ENCODE results near the gene SFXN1.

Gene SFXN1

DNA sequence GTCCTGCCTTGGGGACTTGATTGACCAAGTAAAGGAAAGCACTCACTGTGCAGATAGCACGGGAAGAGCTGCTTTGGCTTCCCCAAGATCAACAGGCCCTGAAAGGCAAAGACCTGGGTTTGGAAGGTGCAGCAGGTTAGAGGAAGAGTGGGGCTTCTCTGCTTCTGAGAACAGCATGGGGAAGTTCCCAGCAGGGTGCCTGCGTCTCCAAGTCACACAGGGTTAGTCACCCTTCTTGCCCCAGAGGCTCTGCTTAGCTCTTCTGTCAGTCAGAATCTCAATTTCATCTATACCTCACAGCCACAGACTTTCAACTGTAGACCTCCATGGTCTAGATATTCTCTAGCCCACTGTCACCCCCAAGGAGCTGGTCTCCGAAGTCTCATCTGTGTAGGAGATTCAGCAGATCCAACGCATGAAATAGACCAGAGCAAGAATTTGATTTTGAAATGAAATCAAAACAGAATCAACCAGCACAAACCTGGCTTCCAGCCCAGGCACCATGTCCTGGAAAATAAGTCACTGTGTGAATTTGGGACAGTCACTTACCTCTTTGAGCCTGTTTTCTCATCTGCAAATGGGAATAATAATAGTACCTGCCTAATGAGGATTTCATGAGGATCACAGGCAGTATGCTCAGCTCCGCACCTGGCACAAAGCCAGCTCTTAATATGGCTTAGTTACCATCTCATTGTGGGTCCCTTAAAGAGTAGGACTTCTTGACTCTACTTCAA lies 64.0 kb downstream of the SFXN1 start:
- no peak for DNase-seq

DNA sequence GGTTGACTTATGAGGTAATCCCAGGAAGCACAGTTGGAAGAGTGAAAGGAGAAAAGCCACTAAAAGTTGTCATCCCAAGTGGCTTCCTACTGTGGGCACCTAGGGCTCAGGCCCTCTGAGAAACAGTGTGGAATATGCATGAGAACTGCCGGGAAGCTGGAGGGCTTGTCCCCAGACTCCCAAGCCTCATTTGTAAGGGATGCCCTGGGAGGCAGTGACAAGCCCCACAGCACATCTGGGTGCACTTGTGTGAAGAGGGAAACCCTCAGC lies 64.5 kb downstream of the SFXN1 start:
- no peak for DNase-seq

DNA sequence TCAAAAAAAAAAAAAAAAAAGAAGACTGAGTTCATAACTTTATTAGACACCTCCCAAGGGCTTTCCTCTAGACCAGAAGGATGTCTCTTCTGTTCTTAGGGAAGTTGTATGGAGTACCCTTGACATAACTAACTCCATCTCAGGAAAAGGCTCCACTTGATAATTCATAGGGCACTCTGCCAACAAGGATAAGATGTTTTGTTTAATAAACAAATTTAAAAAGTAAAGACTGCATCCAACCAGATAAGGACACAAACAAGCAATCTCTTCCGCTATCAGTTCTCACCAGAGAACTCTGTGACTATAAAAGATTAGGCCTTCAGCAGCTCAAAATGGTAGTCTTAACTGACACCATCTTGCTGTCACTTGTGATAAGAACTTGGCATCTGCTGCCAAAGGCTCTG lies 65.8 kb downstream of the SFXN1 start:
- DNase-seq, result no peak

DNA sequence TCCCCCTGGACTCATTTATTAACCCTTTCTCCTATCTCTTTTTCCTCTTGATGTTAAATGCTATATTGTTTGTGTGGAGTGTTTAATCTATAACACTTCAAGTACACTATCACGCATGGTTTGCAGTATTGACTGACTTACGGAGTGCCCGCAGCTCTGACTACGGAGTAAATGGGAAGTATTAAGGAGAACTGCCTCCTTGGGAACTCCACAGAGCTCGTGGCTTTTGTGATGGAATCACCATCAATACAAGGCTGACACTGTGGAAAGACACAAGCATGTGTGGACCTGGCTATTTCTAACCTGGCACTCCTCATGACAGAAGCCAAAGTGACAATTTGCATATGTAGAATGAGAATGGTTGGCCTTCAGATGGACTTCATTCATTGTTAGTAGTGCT lies 66.2 kb downstream of the SFXN1 start:
- no peak for DNase-seq

DNA sequence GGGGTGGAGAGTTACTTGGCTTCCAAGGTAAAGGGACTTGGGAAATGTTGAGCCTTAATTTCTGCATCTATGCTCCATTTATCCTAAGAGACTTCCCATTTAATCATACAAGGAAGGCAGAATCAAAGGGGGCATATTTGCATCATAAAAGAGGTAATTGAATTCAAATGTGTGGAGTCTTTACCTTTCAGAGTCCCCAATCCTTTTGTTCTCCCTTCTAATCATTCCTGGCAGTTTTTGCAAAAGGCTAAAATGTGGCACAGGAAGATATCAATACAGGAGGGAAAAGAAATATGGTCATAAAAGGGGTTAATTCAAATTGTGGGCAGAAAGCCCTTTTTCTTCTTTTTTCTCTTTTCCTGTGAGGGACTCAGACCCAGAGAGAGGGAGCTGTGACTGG lies 69.5 kb downstream of the SFXN1 start:
- DNase-seq, result no peak

DNA sequence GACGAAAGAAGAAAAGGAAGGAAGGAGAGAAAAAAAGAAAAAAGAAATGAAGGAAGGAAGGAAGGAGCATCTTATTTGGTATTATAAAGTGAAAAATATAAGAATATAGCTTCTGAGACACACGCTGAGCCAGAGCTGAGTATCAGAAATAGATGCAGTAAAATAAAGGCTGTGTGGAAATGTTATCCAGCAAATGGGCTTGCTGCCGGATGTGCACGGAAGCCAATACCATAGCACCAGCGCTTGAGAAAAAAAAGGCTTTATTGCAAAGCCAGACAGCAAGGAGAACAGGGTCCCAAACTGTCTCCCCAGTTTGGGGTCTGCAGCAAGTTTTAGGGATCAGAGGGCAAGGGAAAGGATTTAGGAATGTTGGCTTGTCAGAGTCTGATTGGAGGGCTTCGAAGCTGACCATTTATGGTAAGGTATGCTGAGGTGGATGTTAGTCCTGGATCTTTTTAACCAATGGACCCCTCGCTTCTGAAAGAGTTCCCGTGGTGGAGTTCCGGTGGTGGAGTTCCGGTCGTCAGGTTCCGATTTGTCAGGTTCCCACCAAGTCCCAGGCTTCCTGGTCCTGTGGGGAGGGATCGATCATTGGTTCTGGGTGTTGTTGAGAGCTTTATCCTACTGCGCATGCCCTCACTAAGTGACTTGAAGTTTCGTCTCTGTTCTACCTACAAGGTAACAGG lies 70.4 kb downstream of the SFXN1 start:
- no peak for DNase-seq

DNA sequence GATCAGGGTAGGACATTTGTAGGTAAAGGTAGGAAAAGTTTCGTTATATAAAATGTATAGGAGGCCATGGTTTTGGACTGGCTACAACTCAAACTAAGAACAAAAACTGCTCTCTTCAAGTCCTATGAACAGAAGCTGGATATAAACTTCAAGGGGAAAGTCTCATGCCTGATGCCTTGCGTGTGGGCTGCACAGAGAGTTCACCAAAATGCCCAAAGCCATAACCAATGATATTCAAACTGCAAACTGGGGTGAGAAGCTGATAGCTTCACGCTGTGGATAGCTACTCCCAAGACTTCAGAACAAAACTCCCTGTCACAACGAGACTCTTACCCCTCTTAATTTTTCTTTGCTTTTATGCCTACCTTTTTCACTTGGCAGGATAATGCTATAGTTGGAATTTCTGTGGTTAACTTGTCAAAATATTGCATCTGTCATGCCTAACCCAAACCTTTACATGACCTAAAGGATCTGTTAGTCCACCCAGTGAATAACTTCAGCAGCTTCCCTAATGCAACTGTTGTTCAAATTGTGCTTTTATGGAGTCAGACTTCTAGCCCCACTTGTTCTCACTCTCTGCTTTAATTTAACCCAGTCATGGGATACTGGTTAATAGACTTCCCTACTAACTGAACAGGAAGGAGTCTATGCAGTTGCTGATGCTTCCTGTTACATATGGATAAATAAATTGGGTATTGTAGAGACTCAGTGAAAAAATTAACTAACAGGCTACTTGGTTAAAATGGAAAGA lies 71.9 kb downstream of the SFXN1 start:
- DNase-seq, result no peak

DNA sequence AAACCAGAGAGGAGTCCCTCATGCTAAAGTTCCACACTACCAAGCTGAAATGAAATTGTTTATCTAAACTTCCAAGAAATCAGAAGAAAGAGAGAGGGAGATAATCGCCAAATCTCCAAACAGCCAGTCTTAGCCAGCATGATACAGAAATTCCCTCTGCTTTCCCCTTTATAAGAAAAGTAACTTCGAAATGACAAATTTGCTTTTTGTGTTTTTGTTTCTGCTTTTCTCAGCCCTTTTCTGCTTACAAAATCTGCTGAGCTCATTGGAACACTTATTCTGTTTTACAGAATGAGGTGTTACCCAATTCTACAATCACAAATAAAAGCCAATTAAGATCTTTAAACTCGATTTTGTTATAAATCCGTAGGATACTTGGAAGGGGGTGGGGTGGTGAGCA lies 72.9 kb downstream of the SFXN1 start:
- no peak for DNase-seq

DNA sequence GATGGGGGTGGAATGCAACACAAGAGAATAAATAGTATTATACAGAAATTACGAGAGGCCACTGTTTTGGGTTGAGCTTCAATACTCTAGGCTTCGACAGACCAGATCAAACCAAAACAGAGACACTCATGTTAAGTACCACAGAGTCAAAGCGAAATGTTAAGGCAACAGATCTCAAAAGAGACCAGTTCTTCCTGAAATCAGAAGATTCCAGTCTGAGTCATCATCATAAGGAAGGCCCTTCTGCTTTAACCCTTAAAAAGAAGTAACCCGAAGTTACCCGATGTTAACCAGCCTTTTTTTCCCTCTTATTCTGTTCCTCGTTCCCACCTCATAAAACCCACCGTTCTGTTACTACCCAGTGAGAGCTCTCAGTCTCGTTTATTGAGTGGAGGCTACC lies 75.9 kb downstream of the SFXN1 start:
- no peak for DNase-seq

DNA sequence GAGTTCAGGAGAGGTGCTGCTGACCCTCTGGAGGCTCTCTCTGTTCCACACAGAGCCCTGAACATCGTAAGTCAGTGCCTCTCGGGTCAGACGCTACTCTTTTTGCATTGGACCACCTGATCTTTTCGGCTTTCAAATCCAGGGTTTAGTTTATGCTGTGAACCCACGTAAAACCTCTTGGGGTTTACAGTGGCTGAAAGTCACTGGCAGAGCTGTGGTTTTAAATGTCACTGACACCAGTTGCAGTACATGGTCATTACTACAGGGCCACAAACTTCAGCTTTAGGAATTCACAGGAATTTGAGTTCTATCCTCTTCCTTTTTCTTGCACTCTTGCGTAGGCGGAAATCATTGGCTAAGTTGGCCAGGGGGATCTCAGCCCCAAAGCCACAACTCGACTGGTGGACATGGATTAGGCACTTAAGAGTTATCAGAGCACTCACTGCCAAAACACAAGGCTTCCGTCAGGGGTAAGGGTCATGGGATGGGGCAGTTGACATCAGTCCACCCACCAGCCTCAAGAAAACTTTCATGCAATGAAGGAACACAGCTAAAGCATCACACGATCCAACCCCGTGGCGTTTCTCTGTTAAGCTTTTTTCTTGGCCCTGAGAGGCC lies 76.9 kb downstream of the SFXN1 start:
- no peak for DNase-seq

DNA sequence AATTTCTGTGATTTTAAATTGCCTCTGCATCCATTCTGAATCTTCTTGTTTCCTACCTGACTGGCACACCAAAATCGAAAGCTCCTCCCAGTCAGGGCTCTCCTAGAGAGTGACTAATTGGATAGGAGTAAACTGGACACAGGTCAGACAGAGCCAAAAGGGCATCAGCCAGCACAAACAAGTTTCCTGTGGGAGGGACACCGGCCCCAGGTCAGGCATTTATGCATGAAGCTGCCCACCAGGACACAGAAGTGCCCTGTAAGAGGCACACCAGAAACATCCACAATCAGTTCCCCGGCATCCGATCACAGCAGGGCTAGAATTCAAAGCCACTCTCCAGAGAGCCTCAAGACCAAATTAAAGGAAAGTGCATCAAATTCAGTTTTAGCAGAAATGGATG lies 78.4 kb downstream of the SFXN1 start:
- DNase-seq, result no peak

DNA sequence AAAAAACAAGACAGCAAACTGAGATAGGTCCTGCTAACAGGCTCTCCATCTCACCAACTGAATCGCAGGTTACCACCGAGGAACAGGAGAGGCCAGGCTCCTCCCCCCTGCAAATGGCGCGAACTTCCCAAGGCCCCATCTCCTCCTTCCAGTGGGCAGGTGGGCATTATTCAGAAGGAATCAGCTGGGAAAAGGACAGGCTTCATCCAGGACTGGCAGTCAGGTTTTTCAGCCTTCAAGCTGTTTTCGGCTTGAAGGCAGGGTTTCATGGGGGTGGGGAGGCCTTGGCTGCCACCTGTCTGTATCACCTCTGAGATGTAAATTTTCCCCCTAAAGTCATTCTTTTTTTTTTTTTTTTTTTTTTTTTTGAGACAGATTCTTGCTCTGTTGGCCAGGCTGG lies 79.4 kb downstream of the SFXN1 start:
- no peak for DNase-seq

DNA sequence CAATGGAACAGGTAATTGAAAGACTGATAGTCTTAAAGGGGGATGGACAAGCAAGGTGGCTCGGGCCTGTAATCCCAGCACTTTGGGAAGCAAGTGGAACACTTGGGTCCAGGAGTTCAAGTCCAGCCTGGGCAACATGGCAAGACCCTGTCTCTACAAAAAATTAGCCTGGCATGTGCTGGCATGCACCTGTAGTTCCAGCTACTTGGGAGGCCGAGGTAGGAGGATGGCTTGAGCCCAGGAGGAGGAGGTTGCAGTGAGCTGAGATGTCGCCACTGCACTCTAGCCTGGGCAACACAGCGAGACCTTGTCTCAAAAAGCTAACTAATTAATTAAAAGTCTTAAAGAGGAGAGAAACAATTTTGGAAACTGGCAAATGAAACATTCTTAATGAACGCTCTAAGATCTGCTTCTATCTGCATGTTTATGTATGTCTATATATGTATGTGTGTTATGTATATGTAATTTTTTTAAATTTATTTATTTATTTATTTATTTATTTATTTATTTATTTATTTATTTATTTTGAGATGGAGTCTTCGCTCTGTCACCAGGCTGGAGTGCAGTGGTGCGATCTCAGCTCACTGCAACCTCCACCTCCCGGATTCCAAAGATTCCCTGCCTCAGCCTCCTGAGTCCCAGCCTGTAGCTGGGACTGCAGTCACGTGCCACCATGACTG lies 80.6 kb downstream of the SFXN1 start:
- no peak for DNase-seq

DNA sequence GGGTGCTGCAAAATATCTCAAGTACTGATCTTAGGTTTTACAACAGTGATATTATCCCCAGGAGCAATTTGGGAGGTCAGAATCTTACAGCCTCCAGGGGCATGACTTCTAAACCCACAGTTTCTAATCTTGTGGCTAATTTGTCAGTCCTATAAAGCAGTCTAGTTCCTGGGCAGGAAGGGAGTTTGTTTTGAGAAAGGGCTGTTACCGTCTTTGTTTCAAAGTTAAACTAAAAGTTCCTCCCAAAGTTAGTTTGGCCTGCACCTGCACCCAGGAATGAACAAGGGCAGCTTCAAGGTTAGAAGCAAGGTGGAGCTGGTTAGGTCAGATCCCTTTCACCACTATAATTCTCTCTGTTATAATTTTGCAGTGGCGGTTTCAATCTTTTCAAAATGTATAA lies 81.7 kb downstream of the SFXN1 start:
- DNase-seq, result no peak

DNA sequence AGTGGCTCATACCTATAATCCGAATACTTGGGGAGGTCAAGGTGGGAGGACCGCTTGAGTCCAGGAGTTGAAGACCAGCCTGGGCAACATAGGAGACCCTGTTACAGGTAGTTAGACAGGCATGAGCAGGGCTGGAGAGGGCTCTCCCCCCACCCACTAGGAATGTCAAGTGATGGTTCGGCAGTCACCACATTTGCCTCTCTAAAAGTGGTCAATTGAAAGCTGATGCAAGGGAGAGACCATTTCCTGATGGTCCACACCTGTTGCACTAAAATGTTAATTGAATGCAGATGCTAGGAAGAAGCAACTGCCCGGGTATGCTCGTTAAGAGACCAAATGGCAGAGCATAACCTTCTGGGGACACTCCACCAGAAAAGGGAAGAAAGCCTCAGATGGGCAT lies 82.7 kb downstream of the SFXN1 start:
- DNase-seq, result no peak

DNA sequence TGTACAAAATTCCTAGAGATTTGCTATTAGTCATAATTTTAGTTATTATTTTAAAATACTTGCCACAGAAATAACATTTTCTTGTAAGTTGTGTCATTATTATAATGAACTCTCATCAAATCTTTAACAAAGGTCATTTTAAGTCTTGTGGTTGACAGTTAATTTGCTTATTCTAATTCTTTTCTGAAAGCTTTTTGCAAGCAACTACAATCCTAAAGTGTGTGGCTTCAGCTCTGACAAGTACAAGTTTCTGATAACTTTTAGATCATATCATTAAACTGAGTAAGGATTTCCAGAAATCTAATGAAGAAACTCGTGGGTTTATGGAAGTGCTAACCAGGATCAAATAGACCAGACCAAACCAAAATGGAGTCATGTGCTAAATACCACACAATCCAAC lies 86.4 kb downstream of the SFXN1 start:
- no peak for DNase-seq

DNA sequence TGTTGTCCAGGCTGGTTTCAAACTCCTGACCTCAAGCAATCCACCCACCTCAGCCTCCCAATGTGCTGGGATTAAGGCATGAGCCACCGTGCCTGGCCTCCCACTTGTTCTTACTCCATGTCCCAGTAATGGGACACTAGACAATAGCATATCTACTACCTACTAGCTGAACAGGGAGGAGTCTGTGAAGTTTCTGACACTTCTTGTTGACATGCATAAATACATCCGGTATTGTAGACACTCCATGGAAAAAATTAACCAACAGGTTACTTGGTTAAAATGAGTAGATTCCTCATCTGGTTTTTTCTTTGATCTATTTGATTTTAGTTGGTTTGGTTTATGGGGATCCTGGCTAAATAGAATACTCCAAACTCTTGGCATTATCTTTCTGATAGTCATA lies 88.3 kb downstream of the SFXN1 start:
- DNase-seq, result no peak

DNA sequence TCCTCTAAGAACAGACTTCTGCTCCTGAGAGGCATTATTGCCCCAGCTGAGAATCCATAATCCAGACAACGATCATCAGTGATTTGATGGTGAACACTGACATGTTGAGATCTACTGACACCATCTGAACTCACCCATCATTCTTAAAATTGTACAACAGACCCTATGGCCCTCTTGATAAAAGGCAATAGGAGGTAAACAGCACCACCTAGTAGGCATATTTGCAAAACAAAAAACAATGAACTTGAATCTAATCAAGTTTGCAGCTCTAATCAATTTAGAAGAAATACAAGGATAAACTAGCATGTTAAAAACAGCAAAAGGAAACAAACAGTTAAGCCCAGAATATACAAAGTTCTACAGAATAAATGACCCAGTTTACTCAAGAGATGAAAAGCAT lies 89.6 kb downstream of the SFXN1 start:
- no peak for DNase-seq

DNA sequence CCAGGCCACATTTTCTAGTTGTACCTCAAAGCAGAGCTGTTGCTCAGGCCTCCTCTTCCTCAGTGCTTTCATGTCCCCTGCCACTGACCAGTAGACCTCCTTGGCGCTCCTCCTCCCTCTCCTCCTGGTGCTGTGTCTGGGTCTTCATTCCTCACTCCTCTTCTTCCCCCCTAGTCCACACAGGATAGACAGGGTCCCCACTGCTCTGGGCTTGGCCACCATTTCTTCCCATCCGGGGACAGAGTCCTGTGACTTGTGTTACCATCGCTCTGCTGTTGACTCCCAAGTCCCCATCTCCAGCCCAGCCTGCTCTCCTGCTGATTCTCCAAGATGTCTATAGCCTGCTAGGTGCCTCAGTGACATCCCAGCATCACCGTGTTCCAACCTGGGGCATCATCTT lies 91.3 kb downstream of the SFXN1 start:
- DNase-seq, result no peak

DNA sequence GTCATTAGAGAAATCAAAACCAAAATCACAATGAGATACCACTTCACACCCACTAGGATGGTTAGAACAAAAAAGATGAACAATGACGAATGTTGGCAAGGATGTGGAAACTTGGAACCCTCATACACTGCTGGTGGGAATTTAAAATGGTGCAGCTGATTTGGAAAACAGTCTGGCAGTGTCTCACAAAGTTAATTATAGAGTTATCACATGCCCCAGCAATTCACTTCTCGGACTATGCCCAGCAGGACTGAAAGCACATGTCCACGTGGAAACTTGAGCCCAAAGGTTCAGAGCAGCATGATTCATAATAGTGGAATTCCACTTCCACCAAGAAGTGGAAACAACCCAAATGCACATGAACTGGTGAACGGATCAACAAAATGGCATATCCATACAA lies 94.5 kb downstream of the SFXN1 start:
- DNase-seq, result no peak

DNA sequence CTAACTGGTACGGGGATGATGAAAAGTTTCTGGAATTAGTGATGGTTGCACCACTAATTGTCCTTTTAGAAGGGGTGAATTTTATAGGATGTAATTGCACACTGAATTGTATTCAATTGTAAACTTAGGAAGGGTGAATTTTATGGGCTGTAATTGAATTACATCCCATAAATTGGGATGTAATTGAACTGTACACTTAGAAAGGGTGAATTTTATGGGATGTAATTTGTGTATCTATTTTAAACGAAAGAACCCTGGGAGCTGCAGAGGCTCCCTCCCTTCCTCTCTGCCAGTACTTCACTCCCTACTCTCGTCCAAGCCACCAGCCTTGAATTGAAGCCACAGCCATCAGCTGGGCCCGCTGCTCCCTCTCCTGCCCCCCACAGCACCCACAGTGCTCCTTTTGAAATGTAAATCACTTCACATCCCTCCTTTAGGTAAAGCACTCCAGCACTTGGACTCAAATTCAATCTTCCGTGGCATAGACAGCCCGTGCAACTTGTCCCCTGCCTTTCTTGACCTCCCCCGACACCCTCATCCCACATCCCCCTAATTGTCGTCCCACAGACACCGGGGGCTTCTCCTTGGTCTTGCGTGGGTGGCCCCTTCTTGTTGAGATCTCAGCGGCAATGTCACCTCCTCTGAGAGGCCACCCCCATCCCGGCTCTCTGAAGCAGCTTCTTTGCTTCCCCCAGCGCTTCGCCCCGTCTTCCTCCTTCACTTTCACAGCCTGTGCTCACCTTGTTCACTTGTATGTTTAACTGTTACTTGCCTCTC lies 95.3 kb downstream of the SFXN1 start:
- DNase-seq, result no peak

DNA sequence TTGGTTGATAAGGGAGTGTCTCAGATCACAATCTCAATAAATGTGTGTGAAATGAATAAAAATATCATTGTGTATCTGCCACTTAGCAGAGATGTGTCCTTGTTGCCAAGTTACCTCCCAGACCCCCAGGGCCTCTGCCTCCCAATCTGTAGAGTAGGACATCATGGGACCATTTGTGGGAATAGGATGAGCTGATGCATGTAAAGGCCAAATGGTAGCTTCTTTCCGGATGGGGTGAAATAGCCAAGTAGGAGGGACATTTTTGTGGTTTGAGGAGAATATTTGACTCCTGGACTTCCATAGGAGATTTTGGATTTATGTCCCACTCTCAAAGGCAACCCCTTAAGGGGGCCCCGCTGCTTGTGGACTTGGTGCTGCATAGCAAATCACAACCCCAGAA lies 96.9 kb downstream of the SFXN1 start:
- DNase-seq, result no peak

DNA sequence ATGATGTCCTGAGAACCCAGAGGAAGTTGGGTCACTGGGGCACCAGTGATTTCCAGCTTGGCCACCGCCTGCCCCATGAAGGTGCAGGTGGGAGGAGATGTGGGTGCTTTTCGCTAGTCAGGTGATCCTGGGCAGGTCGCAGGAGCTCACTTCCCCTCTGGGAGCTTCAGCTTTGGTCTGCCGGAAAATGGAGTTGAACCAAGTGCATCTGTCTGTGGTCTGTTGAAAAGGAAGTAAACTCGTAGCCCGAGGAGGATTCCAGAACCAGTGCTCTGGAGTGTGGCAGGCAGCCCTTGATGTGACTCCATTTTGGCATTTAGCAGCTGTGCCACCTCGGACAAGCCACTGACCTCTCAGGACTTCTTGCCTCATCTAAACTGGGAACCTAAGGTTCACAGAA lies 97.7 kb downstream of the SFXN1 start:
- no peak for DNase-seq
